ENCODE results near the gene DOLPP1. TPM values are rescaled to one million over a fixed set of nuclear protein-coding genes. Genes with fewer than 3 reads are reported as not detected.

Gene DOLPP1
- total RNA-seq, 1 donor from 2014 or later: 15.5 TPM

GRCh38 chr9:129052592-129052991 lies 28.3 kb upstream of the DOLPP1 start:
- TF ChIP-seq CTCF (IDR thresholded peaks at IDR 0.05; ENCODE audit: insufficient read depth, low read length, poor library complexity, severe bottlenecking): no peak
- peaks cover 1% of the 10 kb centered on the region for H3K36me3 ChIP-seq (ENCODE audit: control insufficient read depth, insufficient read depth, low read length)
- H3K4me3 ChIP-seq (ENCODE audit: low read depth, low read length): no peak overlapping the region
- DNase-seq (ENCODE audit: low read depth): peak; percentile 28
- no peaks in the 10 kb centered on the region for H3K27me3 ChIP-seq (ENCODE audit: control insufficient read depth, insufficient read depth, low read length)

- no peak for DNase-seq (ENCODE audit: low read depth)
- TF ChIP-seq CTCF (IDR thresholded peaks at IDR 0.05; ENCODE audit: insufficient read depth, low read length, poor library complexity, severe bottlenecking): no peak
- Histone ChIP-seq H3K4me3 (ENCODE audit: low read depth, low read length) (no peak overlapping the region), H3K36me3 (ENCODE audit: control insufficient read depth, insufficient read depth, low read length) (peaks cover 1% of the 10 kb centered on the region), H3K27me3 (ENCODE audit: control insufficient read depth, insufficient read depth, low read length) (no peaks in the 10 kb centered on the region)
These were observed 27.9 kb upstream of the DOLPP1 start for GRCh38 chr9:129053020-129053419.

- no peak for DNase-seq (ENCODE audit: low read depth)
- no peaks in the 10 kb centered on the region for H3K27me3 ChIP-seq (ENCODE audit: control insufficient read depth, insufficient read depth, low read length)
- no peak for TF ChIP-seq CTCF (IDR thresholded peaks at IDR 0.05; ENCODE audit: insufficient read depth, low read length, poor library complexity, severe bottlenecking)
- H3K36me3 ChIP-seq (ENCODE audit: control insufficient read depth, insufficient read depth, low read length): peaks cover 1% of the 10 kb centered on the region
- no peak overlapping the region for H3K4me3 ChIP-seq (ENCODE audit: low read depth, low read length)
These were observed 26.6 kb upstream of the DOLPP1 start for GRCh38 chr9:129054163-129054851.

- TF ChIP-seq CTCF (IDR thresholded peaks at IDR 0.05; ENCODE audit: insufficient read depth, low read length, poor library complexity, severe bottlenecking): no peak
- no peaks in the 10 kb centered on the region for H3K27me3 ChIP-seq (ENCODE audit: control insufficient read depth, insufficient read depth, low read length)
- no peak for DNase-seq (ENCODE audit: low read depth)
- H3K4me3 ChIP-seq (ENCODE audit: low read depth, low read length): no peak overlapping the region
- H3K36me3 ChIP-seq (ENCODE audit: control insufficient read depth, insufficient read depth, low read length): no peaks in the 10 kb centered on the region
These were observed 21.7 kb upstream of the DOLPP1 start for GRCh38 chr9:129058965-129059795.

- H3K36me3 ChIP-seq (ENCODE audit: control insufficient read depth, insufficient read depth, low read length): no peaks in the 10 kb centered on the region
- H3K4me3 ChIP-seq (ENCODE audit: low read depth, low read length): no peak overlapping the region
- no peak for DNase-seq (ENCODE audit: low read depth)
- H3K27me3 ChIP-seq (ENCODE audit: control insufficient read depth, insufficient read depth, low read length): no peaks in the 10 kb centered on the region
- TF ChIP-seq CTCF (IDR thresholded peaks at IDR 0.05; ENCODE audit: insufficient read depth, low read length, poor library complexity, severe bottlenecking): no peak
These were observed 20.8 kb upstream of the DOLPP1 start for GRCh38 chr9:129059796-129060785.

All from kidney epithelial cell (primary cell).